ENCODE measurements around the gene DNAJC8.
A peak's percentile ranks its signal among the peaks of the same experiment; 100 is the strongest.

DNAJC8 gene

GRCh38 chr1:28236656-28237322, 4.0 kb upstream of the DNAJC8 start:
- WGBS, 2 experiments (ENCODE audit: insufficient coverage in 2 of 2): 9 to 16% methylated on average over 11 to 14 of the region's 20 CpGs
- Histone ChIP-seq H3K4me1 (ENCODE audit: control insufficient read depth, insufficient read depth, low read length, poor library complexity, severe bottlenecking) (peaks cover 9% of the 10 kb centered on the region), H3K9me3 (ENCODE audit: control insufficient read depth, low read length) (no peaks in the 10 kb centered on the region), H3K36me3 (ENCODE audit: control insufficient read depth, insufficient read depth, low read length) (peaks cover 24% of the 10 kb centered on the region), H3K4me3 (ENCODE audit: extremely low read depth, insufficient read depth, low read length, poor library complexity, severe bottlenecking) (peak overlapping the region; percentile 97), H3K27ac (ENCODE audit: low read depth, low read length, severe bottlenecking) (no peak overlapping the region)

- H3K4me1 ChIP-seq (ENCODE audit: control insufficient read depth, insufficient read depth, low read length, poor library complexity, severe bottlenecking): peaks cover 16% of the 10 kb centered on the region
- peaks cover 25% of the 10 kb centered on the region for H3K36me3 ChIP-seq (ENCODE audit: control insufficient read depth, insufficient read depth, low read length)
- no peaks in the 10 kb centered on the region for H3K9me3 ChIP-seq (ENCODE audit: control insufficient read depth, low read length)
- H3K4me3 ChIP-seq (ENCODE audit: extremely low read depth, insufficient read depth, low read length, poor library complexity, severe bottlenecking): peak within 1 kb of the TSS; percentile 97
- WGBS, 2 experiments (ENCODE audit: insufficient coverage in 2 of 2): 0% methylated on average over 43 to 52 of the region's 60 CpGs
- H3K27ac ChIP-seq (ENCODE audit: low read depth, low read length, severe bottlenecking): peak within 1 kb of the TSS; percentile 31
Observed at GRCh38 chr1:28235755-28236655, 3.2 kb upstream of the DNAJC8 start, which contains the start of gene ATP5IF1. Gene ATP5IF1, plus strand, starts transcription at chr1:28236124. Its CDS starts 60 bp downstream, at chr1:28236184.

- H3K9me3 ChIP-seq (ENCODE audit: control insufficient read depth, low read length): no peaks in the 10 kb centered on the region
- WGBS, 2 experiments (ENCODE audit: insufficient coverage in 2 of 2): 79 to 81% methylated on average over 14 of the region's 14 CpGs
- peak overlapping the region; percentile 99 for H3K4me3 ChIP-seq (ENCODE audit: extremely low read depth, insufficient read depth, low read length, poor library complexity, severe bottlenecking)
Observed at GRCh38 chr1:28233264-28233606, 406 bp upstream of the DNAJC8 start.

GRCh38 chr1:28229996-28230395, 2.8 kb downstream of the DNAJC8 start:
- Histone ChIP-seq H3K36me3 (ENCODE audit: control insufficient read depth, insufficient read depth, low read length) (peaks cover 58% of the 10 kb centered on the region), H3K4me1 (ENCODE audit: control insufficient read depth, insufficient read depth, low read length, poor library complexity, severe bottlenecking) (peaks cover 13% of the 10 kb centered on the region), H3K9me3 (ENCODE audit: control insufficient read depth, low read length) (no peaks in the 10 kb centered on the region), H3K27ac (ENCODE audit: low read depth, low read length, severe bottlenecking) (peak overlapping the region; percentile 29), H3K4me3 (ENCODE audit: extremely low read depth, insufficient read depth, low read length, poor library complexity, severe bottlenecking) (no peak overlapping the region)
- WGBS, 2 experiments (ENCODE audit: insufficient coverage in 2 of 2): 80% methylated on average over 1 of the region's 2 CpGs; no CpG with 5 or more reads in 1 of the 2 experiments

More at GRCh38 chr1:28233264-28233606, 406 bp upstream of the DNAJC8 start:
- Histone ChIP-seq H3K27ac (ENCODE audit: low read depth, low read length, severe bottlenecking) (no peak overlapping the region), H3K4me1 (ENCODE audit: control insufficient read depth, insufficient read depth, low read length, poor library complexity, severe bottlenecking) (peaks cover 21% of the 10 kb centered on the region), H3K36me3 (ENCODE audit: control insufficient read depth, insufficient read depth, low read length) (peaks cover 44% of the 10 kb centered on the region)

GRCh38 chr1:28229089-28229488, 3.7 kb downstream of the DNAJC8 start:
- H3K27ac ChIP-seq (ENCODE audit: low read depth, low read length, severe bottlenecking): no peak overlapping the region
- peaks cover 13% of the 10 kb centered on the region for H3K4me1 ChIP-seq (ENCODE audit: control insufficient read depth, insufficient read depth, low read length, poor library complexity, severe bottlenecking)
- no peaks in the 10 kb centered on the region for H3K9me3 ChIP-seq (ENCODE audit: control insufficient read depth, low read length)
- no peak overlapping the region for H3K4me3 ChIP-seq (ENCODE audit: extremely low read depth, insufficient read depth, low read length, poor library complexity, severe bottlenecking)
- peaks cover 65% of the 10 kb centered on the region for H3K36me3 ChIP-seq (ENCODE audit: control insufficient read depth, insufficient read depth, low read length)

GRCh38 chr1:28213315-28213714, 19.5 kb downstream of the DNAJC8 start:
- H3K4me3 ChIP-seq (ENCODE audit: extremely low read depth, insufficient read depth, low read length, poor library complexity, severe bottlenecking): no peak overlapping the region
- no peaks in the 10 kb centered on the region for H3K4me1 ChIP-seq (ENCODE audit: control insufficient read depth, insufficient read depth, low read length, poor library complexity, severe bottlenecking)
- no peak overlapping the region for H3K27ac ChIP-seq (ENCODE audit: low read depth, low read length, severe bottlenecking)
- WGBS, 2 experiments (ENCODE audit: insufficient coverage in 2 of 2): 63 to 71% methylated on average over 1 to 2 of the region's 2 CpGs
- no peaks in the 10 kb centered on the region for H3K9me3 ChIP-seq (ENCODE audit: control insufficient read depth, low read length)
- H3K36me3 ChIP-seq (ENCODE audit: control insufficient read depth, insufficient read depth, low read length): peaks cover 61% of the 10 kb centered on the region

- no peak overlapping the region for H3K27ac ChIP-seq (ENCODE audit: low read depth, low read length, severe bottlenecking)
- 86 to 100% methylated on average over 1 of the region's 1 CpG for WGBS, 2 experiments (ENCODE audit: insufficient coverage in 2 of 2)
- H3K4me1 ChIP-seq (ENCODE audit: control insufficient read depth, insufficient read depth, low read length, poor library complexity, severe bottlenecking): no peaks in the 10 kb centered on the region
- peaks cover 85% of the 10 kb centered on the region for H3K36me3 ChIP-seq (ENCODE audit: control insufficient read depth, insufficient read depth, low read length)
- H3K9me3 ChIP-seq (ENCODE audit: control insufficient read depth, low read length): no peaks in the 10 kb centered on the region
- H3K4me3 ChIP-seq (ENCODE audit: extremely low read depth, insufficient read depth, low read length, poor library complexity, severe bottlenecking): no peak overlapping the region
Observed at GRCh38 chr1:28209700-28210099, 23.1 kb downstream of the DNAJC8 start.

GRCh38 chr1:28208818-28209441, 23.9 kb downstream of the DNAJC8 start:
- WGBS, 2 experiments (ENCODE audit: insufficient coverage in 2 of 2): 56 to 71% methylated on average over 1 to 2 of the region's 4 CpGs
- no peak overlapping the region for H3K4me3 ChIP-seq (ENCODE audit: extremely low read depth, insufficient read depth, low read length, poor library complexity, severe bottlenecking)
- peaks cover 87% of the 10 kb centered on the region for H3K36me3 ChIP-seq (ENCODE audit: control insufficient read depth, insufficient read depth, low read length)
- no peaks in the 10 kb centered on the region for H3K9me3 ChIP-seq (ENCODE audit: control insufficient read depth, low read length)
- no peak overlapping the region for H3K27ac ChIP-seq (ENCODE audit: low read depth, low read length, severe bottlenecking)
- no peaks in the 10 kb centered on the region for H3K4me1 ChIP-seq (ENCODE audit: control insufficient read depth, insufficient read depth, low read length, poor library complexity, severe bottlenecking)

- Histone ChIP-seq H3K36me3 (ENCODE audit: control insufficient read depth, insufficient read depth, low read length) (peaks cover 88% of the 10 kb centered on the region), H3K4me1 (ENCODE audit: control insufficient read depth, insufficient read depth, low read length, poor library complexity, severe bottlenecking) (no peaks in the 10 kb centered on the region), H3K27ac (ENCODE audit: low read depth, low read length, severe bottlenecking) (no peak overlapping the region), H3K9me3 (ENCODE audit: control insufficient read depth, low read length) (no peaks in the 10 kb centered on the region), H3K4me3 (ENCODE audit: extremely low read depth, insufficient read depth, low read length, poor library complexity, severe bottlenecking) (no peak overlapping the region)
- WGBS, 2 experiments (ENCODE audit: insufficient coverage in 2 of 2): 92 to 93% methylated on average over 4 of the region's 4 CpGs
Observed at GRCh38 chr1:28205243-28205642, 27.6 kb downstream of the DNAJC8 start.

- H3K4me3 ChIP-seq (ENCODE audit: extremely low read depth, insufficient read depth, low read length, poor library complexity, severe bottlenecking): no peak overlapping the region
- 90 to 100% methylated on average over 1 to 4 of the region's 6 CpGs for WGBS, 2 experiments (ENCODE audit: insufficient coverage in 2 of 2)
- H3K9me3 ChIP-seq (ENCODE audit: control insufficient read depth, low read length): no peaks in the 10 kb centered on the region
- peaks cover 4% of the 10 kb centered on the region for H3K4me1 ChIP-seq (ENCODE audit: control insufficient read depth, insufficient read depth, low read length, poor library complexity, severe bottlenecking)
- no peak overlapping the region for H3K27ac ChIP-seq (ENCODE audit: low read depth, low read length, severe bottlenecking)
- H3K36me3 ChIP-seq (ENCODE audit: control insufficient read depth, insufficient read depth, low read length): peaks cover 69% of the 10 kb centered on the region
Observed at GRCh38 chr1:28200234-28200873, 32.5 kb downstream of the DNAJC8 start.

Data from mesodermal cell (in vitro differentiated cells).